Stimulated activated naive B cell treated with anti-CD40 and anti-IgM and Interleukin-4, amounts not matched to agents 10 μg/mL and 1 μg/mL and 100 μg/mL, for 72 hours (primary cell): ENCODE measurements around the gene NDUFB10.

Source experiments
- ATAC-seq, 2 donors: fragments of 150-1000 bp; cut with Tn5 transposase; replicated peaks; 2 replicates each; pipeline ENCODE4 v1.10.0; 2021; ENCODE audit warnings: moderate library complexity in 1 of 2
- DNase-seq: peaks from one replicate; pipeline ENCODE4 v3.0.0; 2021
- H3K27ac Mint-ChIP-seq: one replicate; pipeline ENCODE4 v1.8.0; 2022; ENCODE audit warnings: mild to moderate bottlenecking, mixed read lengths
- H3K27me3 Mint-ChIP-seq, 2 donors: one replicate each; pipeline ENCODE4 v1.8.0; 2022; ENCODE audit warnings: mixed read lengths in 2 of 2
- H3K36me3 Mint-ChIP-seq, 2 donors: one replicate each; pipeline ENCODE4 v1.8.0; 2022; ENCODE audit warnings: mixed read lengths in 2 of 2, mild to moderate bottlenecking in 1 of 2
- H3K4me1 Mint-ChIP-seq, 2 donors: one replicate each; pipeline ENCODE4 v1.8.0; 2022; ENCODE audit warnings: mixed read lengths in 2 of 2, mild to moderate bottlenecking in 1 of 2
- H3K4me3 Mint-ChIP-seq, 2 donors: one replicate each; pipeline ENCODE4 v1.8.0; 2022; ENCODE audit warnings: mild to moderate bottlenecking in 2 of 2, mixed read lengths in 2 of 2, moderate library complexity in 1 of 2
- H3K9me3 Mint-ChIP-seq, 2 donors: one replicate each; pipeline ENCODE4 v1.8.0; 2022; ENCODE audit warnings: mixed read lengths in 2 of 2, mild to moderate bottlenecking in 1 of 2

NDUFB10 gene

DNA sequence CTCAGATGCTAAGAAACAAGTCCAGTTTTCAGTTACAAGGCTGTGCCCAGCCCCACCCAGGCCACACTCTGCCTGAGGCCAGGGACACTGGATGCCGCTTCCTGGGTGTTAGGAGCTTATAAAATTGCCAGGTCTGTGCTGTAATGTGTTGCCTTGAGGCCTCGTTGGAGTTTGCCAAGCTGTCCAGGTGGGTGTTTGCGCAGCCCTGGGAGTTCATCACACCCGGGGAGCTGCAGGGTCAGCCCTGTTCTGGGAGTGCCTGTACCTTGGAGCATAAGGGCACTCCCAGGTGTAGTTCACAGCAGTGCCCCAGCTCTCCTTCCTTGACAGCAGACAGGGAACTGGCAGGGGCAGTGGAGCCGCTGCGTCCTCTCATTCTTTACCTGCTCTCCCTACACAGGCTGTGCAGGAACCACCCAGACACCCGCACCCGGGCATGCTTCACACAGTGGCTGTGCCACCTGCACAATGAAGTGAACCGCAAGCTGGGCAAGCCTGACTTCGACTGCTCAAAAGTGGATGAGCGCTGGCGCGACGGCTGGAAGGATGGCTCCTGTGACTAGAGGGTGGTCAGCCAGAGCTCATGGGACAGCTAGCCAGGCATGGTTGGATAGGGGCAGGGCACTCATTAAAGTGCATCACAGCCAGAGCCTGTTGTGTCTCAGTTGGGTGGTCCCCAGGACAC, 26.3 kb downstream of the NDUFB10 start:
- ATAC-seq: no peak
- no peak for DNase-seq
- Mint-ChIP-seq H3K9me3 (no peaks in the 10 kb centered on the region), H3K27ac (no peak overlapping the region), H3K36me3 (peaks cover 10 to 24% of the 10 kb centered on the region in 2 donors), H3K4me1 (peaks cover 46 to 60% of the 10 kb centered on the region in 2 donors), H3K4me3 (peak overlapping the region; percentile 85 to 87), H3K27me3 (peaks cover 21 to 22% of the 10 kb centered on the region in 2 donors)

DNA sequence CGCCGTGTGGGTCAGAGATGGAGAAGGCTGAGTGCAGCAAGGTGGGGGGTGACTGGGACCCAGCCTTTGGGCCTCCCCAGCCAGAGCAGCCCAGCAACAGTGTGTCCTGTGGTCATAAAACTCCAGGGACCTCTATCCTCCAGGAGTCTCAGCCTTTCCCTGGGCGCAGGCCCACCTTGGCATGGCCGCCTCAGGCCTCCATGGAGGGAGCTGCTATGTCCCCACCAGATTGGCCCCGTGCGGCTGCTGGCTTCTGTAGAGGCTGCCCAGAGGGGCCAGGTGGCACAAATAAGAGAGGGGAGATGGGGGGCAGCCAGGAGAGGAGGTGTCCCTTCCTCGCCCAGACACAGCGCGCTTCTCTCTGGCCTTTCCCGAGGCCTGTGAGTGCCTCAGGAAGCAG, 27.9 kb downstream of the NDUFB10 start:
- Mint-ChIP-seq H3K9me3 (no peaks in the 10 kb centered on the region), H3K27me3 (peaks cover 10 to 11% of the 10 kb centered on the region in 2 donors), H3K4me1 (peaks cover 37 to 58% of the 10 kb centered on the region in 2 donors), H3K4me3 (no peak overlapping the region), H3K36me3 (peaks cover 10 to 31% of the 10 kb centered on the region in 2 donors), H3K27ac (peak overlapping the region; percentile 81)
- ATAC-seq (no peak), DNase-seq (no peak)

DNA sequence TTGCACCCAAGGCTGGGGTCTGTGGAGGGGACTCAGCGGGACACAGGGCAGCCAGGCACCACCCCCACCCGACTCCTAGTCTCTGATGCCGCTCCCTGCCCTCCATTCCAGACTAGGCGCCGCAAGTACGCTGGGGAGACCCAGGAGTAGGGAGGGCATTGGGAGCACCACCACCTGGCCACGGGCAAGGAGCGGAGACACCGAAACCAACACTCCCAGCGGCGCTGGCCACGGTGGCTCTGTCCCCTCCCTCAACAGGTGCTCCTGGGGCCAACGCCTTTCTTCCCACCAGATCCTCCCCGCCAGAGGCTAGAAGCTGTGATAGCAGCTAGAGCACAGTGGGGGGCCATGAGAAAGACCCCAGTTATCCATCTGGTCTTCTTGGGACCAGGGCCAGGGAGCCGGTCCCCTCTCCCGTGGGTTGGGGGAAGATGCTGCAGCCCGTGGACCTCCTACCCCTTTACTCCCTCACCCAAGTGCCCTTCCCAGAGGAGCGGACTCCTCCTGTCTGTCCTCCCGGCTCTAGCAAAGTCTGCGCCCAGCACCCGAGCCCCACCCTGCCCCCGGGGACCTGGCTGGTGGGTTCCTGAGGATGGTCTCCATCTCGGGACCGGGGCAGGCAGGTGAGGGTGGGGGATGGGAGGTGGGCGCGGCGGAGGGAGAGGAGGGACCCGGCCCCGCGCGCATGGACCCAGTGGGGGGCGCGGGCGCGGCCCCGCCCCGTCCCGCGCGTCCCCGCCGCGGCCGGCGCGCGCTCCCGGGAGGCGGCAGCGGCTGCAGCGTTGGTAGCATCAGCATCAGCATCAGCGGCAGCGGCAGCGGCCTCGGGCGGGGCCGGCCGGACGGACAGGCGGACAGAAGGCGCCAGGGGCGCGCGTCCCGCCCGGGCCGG, 30.1 kb downstream of the NDUFB10 start, which contains the start of gene SYNGR3:
Gene SYNGR3 (plus strand): TSS at position 762 of the 892 bp plus-strand sequence. CDS start 133 bp downstream, outside the sequence.
- Mint-ChIP-seq H3K27ac (peak within 1 kb of the TSS; percentile 98), H3K9me3 (no peaks in the 10 kb centered on the region), H3K36me3 (peaks cover 18 to 43% of the 10 kb centered on the region in 2 donors), H3K27me3 (no peaks in the 10 kb centered on the region), H3K4me1 (peaks cover 39 to 53% of the 10 kb centered on the region in 2 donors), H3K4me3 (peak within 1 kb of the TSS; percentile 88 to 95)
- ATAC-seq (no peak), DNase-seq (no peak)

DNA sequence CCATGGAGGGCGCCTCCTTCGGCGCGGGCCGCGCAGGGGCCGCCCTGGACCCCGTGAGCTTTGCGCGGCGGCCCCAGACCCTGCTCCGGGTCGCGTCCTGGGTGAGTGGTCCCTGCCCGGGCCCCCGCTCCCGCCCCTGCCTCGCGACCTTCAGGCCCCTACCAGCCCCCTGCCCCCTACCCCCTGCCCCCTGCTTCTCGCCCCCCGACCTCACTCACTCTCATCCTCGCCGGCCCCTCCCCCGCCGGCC, 30.7 kb downstream of the NDUFB10 start:
- H3K4me1 Mint-ChIP-seq: peaks cover 36 to 48% of the 10 kb centered on the region in 2 donors
- peak overlapping the region; percentile 88 to 95 for H3K4me3 Mint-ChIP-seq
- H3K36me3 Mint-ChIP-seq: peaks cover 18 to 43% of the 10 kb centered on the region in 2 donors
- no peaks in the 10 kb centered on the region for H3K27me3 Mint-ChIP-seq
- no peak overlapping the region for H3K27ac Mint-ChIP-seq
- ATAC-seq (no peak), DNase-seq (no peak)
- no peaks in the 10 kb centered on the region for H3K9me3 Mint-ChIP-seq

DNA sequence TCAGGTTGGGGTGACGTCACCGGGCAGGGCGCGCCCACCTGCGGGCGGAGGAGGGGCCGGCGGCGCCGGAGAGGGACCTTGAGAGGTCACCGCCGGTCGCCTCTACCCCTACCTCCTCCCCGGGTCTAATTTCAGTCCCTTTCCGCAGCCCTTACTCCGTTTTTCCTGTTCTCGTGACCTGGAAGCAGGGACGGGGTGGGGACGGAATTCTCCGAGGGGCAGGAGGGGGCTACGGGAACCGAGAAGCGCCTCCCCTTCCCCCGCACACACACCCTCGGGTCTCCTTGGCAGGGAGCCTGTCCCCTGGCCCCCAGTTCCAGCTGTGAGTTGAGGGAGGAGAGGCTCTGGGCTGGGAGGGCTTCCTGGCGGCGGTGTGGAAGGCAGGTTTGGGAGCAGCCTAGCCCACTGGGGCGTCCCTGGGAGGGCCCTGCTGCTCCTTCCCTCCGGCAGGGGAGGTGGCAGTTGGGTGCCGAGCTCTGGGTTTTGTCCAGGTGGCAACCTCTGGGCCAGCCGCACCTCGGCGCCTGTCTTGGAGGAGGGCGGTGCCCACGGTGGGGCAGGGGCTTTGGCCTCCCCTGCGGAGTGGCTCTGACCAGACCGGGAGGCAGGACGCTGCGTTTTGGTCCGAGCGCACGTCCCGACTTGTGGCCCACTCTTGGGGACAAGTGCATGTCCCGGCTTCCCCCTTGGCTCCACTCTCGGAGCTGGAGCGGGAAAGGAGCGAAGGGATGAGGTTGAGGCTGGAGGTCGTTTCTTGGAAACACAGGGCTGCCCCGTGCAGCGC, 31.2 kb downstream of the NDUFB10 start:
- Mint-ChIP-seq H3K27me3 (no peaks in the 10 kb centered on the region), H3K36me3 (peaks cover 23 to 49% of the 10 kb centered on the region in 2 donors), H3K4me3 (peak overlapping the region; percentile 88 to 95), H3K4me1 (peaks cover 33 to 43% of the 10 kb centered on the region in 2 donors), H3K27ac (peak overlapping the region; percentile 98), H3K9me3 (no peaks in the 10 kb centered on the region)
- DNase-seq: peak; percentile 57
- peak; percentile 27 to 32 for ATAC-seq

DNA sequence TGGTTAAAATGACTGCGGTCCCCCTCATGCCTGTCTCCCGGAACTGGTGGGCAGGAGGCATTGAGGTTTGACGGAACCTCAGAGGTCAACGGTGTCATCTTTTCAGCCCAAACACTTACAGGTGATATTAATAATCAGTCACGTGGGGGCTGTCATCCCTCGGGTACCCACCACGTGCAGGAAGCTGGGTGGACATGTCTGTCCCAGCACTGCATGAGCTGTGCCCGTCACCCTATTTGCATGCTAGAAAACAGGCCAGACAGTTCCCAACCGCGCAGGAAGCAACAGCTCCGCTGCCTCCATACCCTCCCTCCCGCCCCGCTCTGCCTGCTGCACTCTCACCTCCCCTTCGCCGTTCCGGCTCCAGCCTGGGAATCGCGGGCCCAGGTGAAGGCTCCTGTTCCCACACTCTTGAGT, 31.8 kb downstream of the NDUFB10 start:
- ATAC-seq (peak; percentile 76 to 80), DNase-seq (peak; percentile 89)
- H3K27ac Mint-ChIP-seq: peak overlapping the region; percentile 98

DNA sequence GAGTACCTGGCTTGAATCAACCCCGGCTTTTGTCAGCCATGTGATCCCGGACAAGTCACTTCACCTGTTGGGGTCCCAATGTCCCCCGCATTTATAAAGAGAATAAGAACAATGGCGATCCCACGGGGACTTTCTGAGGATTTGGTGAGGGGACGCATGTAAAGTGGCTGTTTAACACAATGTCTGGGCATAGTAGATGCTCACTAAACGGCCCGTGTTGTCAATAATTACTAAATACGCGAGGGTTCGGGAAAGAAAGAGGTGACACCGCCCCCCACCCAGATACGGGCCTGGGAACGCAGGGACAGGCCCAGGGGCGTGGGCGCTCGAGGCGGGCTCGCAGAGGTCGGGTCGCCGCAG, 32.2 kb downstream of the NDUFB10 start:
- H3K36me3 Mint-ChIP-seq: peaks cover 20 to 45% of the 10 kb centered on the region in 2 donors
- DNase-seq (no peak), ATAC-seq (no peak)
- peak overlapping the region; percentile 88 to 95 for H3K4me3 Mint-ChIP-seq
- H3K4me1 Mint-ChIP-seq: peaks cover 28 to 37% of the 10 kb centered on the region in 2 donors
- no peaks in the 10 kb centered on the region for H3K27me3 Mint-ChIP-seq
- peak overlapping the region; percentile 98 for H3K27ac Mint-ChIP-seq
- H3K9me3 Mint-ChIP-seq: no peaks in the 10 kb centered on the region

More for the DNA sequence above, 31.8 kb downstream of the NDUFB10 start:
- Mint-ChIP-seq H3K36me3 (peaks cover 24 to 47% of the 10 kb centered on the region in 2 donors), H3K4me3 (peak overlapping the region; percentile 88 to 95), H3K9me3 (no peaks in the 10 kb centered on the region), H3K4me1 (peaks cover 31 to 39% of the 10 kb centered on the region in 2 donors), H3K27me3 (no peaks in the 10 kb centered on the region)

DNA sequence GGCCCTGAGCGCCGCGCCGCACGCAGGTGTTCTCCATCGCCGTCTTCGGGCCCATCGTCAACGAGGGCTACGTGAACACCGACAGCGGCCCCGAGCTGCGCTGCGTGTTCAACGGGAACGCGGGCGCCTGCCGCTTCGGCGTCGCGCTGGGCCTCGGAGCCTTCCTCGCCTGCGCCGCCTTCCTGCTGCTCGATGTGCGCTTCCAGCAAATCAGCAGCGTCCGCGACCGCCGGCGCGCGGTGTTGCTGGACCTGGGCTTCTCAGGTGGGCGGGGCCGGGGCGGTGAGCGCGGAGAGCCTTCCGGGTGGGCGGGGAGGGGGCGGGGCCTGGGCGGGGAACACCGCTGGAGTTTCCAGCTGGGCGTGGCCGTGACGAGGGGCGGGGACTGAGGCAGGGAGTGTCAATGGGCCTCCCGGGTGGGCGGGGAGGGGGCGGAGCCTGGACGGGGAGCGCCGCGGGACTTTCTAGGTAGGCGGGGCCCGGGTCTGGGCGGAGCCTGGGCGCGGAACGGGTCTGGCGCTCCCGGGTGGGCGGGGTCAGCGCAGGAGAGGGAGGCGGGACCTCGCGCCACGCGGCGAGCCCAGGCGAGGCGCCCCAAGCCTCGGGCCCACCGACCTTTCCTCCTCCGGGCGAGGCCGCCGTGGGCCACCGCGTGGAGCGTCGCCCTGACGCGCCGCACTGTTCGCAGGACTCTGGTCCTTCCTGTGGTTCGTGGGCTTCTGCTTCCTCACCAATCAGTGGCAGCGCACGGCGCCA, 32.8 kb downstream of the NDUFB10 start:
- peak overlapping the region; percentile 88 to 95 for H3K4me3 Mint-ChIP-seq
- peak; percentile 87 for DNase-seq
- peaks cover 17 to 45% of the 10 kb centered on the region in 2 donors for H3K36me3 Mint-ChIP-seq
- ATAC-seq: peak; percentile 51 to 54
- peak overlapping the region; percentile 98 for H3K27ac Mint-ChIP-seq
- H3K4me1 Mint-ChIP-seq: peaks cover 23 to 37% of the 10 kb centered on the region in 2 donors
- H3K9me3 Mint-ChIP-seq: no peaks in the 10 kb centered on the region
- no peaks in the 10 kb centered on the region for H3K27me3 Mint-ChIP-seq

DNA sequence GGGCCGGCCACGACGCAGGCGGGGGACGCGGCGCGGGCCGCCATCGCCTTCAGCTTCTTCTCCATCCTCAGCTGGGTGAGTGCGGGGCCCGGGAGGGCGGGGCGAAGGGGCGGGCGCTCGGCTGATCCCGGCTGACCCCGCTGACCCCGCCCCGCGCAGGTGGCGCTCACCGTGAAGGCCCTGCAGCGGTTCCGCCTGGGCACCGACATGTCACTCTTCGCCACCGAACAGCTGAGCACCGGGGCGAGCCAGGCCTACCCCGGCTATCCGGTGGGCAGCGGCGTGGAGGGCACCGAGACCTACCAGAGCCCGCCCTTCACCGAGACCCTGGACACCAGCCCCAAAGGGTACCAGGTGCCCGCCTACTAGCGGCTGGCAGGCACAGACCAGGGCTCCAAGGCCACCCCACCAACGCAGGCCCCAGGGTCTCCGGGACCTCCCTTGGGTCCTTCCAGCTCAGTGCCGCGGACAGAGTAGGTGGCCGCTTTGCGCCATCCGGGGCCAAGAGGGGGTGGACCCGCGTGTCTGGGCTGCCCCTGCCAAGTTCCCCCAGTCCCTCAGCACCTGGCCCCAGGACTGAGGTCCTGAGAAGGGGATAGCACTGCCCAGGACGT, 33.5 kb downstream of the NDUFB10 start:
- Mint-ChIP-seq H3K9me3 (no peaks in the 10 kb centered on the region), H3K4me1 (peaks cover 23 to 37% of the 10 kb centered on the region in 2 donors), H3K4me3 (no peak overlapping the region), H3K27ac (no peak overlapping the region), H3K27me3 (no peaks in the 10 kb centered on the region), H3K36me3 (peaks cover 14 to 45% of the 10 kb centered on the region in 2 donors)
- ATAC-seq: no peak
- no peak for DNase-seq

DNA sequence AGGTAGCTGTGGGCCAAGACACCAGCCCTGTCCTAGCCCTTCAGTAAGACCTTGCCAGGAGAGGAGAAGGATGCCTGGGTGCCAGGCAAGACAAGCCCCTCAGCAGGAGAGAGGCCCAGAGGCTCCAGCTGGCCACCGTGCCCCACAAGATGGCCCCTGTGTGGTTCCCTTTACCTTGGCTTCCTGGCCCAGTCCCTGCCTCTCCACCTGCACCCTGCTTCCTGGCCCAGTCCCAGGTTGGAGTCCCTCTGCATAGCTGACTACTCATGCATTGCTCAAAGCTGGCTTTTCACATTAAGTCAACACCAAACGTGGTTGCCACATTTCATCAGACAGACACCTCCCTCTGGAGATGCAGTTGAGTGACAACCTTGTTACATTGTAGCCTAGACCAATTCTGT, 34.4 kb downstream of the NDUFB10 start:
- Mint-ChIP-seq H3K27ac (peak overlapping the region; percentile 84), H3K9me3 (no peaks in the 10 kb centered on the region), H3K27me3 (no peaks in the 10 kb centered on the region), H3K36me3 (peaks cover 19 to 49% of the 10 kb centered on the region in 2 donors), H3K4me1 (peaks cover 20 to 37% of the 10 kb centered on the region in 2 donors), H3K4me3 (no peak overlapping the region)
- ATAC-seq: no peak
- no peak for DNase-seq

DNA sequence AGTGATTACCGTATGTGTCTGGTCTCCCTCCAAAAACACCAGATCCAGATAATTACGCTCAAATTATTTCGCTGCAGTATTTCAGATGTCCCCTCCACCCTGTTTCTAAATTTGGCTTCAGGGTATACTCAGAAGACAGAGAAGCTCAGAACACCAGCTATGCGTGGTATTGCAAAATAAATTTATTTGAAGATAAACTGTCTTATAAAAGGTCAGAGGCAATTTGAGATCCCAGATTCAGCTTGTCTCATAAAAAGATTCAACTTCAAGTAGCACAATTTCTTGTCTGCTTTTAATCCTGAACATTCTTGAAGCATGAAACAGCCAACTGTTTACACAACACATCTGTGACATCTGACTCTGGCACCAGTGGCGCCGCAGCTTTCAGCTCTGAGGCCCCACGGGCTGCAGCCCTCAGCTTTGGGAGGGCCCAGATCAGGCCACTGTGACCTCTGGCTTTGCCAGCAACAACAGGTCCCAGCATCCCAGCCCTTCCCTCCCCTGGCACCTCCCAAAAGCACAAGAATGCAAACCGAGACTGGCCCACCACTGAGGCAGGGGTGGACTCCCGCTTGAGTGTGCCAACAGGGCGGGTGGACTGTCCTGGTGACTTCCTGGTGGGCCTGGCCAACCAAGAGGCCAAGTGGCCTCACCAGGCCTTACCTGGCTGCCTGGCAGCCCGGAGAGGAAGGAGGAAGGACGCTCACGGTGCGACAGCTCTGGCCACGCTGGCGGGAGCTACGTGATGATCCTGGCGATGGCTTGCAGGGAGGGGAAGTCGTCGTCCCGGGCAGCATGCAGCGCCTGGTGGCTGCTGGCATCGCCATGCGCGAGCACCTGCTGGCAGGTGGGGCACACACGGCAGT, 38.4 kb downstream of the NDUFB10 start:
- no peaks in the 10 kb centered on the region for H3K27me3 Mint-ChIP-seq
- H3K27ac Mint-ChIP-seq: no peak overlapping the region

DNA sequence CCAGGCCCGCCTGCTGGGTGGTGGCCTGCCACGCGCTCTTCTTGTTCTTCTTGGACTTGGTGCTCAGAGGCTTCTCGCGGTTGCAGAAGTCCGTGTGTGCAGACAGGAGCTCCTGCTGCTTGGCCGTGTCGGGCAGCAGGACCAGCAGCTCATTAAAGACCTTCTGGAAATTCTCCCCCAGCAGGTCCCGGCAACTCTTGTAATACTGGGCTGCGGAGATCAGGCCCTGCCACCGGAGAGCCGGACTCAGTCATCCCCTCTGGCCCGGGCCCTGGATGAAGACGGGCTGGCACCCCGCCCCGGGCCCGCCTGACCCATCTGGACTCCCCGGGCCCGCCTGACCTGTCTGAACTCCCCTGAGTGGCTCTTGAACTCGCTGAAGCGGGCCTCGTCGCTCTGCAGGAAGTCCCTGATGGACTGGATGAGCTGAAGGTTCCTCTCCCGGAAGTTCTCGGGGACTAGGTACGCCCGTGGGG, 39.1 kb downstream of the NDUFB10 start:
- Mint-ChIP-seq H3K9me3 (no peaks in the 10 kb centered on the region), H3K36me3 (peaks cover 34 to 55% of the 10 kb centered on the region in 2 donors), H3K4me1 (peaks cover 11% of the 10 kb centered on the region in 2 donors), H3K27me3 (no peaks in the 10 kb centered on the region), H3K27ac (no peak overlapping the region), H3K4me3 (no peak overlapping the region)
- DNase-seq (no peak), ATAC-seq (no peak)

More for the DNA sequence above, 38.4 kb downstream of the NDUFB10 start:
- H3K4me3 Mint-ChIP-seq: no peak overlapping the region
- ATAC-seq (no peak), DNase-seq (no peak)
- no peaks in the 10 kb centered on the region for H3K9me3 Mint-ChIP-seq
- H3K4me1 Mint-ChIP-seq: peaks cover 13 to 15% of the 10 kb centered on the region in 2 donors
- H3K36me3 Mint-ChIP-seq: peaks cover 37 to 59% of the 10 kb centered on the region in 2 donors
